ENCODE data around the gene UFD1. TPM values are rescaled to one million over a fixed set of nuclear protein-coding genes. Genes with fewer than 3 reads are reported as not detected.
A peak's percentile ranks its signal among the peaks of the same experiment; 100 is the strongest.

The UFD1 gene
- total RNA-seq, 2 experiments from 2014 or later: 58.2 to 68.7 TPM

DNA sequence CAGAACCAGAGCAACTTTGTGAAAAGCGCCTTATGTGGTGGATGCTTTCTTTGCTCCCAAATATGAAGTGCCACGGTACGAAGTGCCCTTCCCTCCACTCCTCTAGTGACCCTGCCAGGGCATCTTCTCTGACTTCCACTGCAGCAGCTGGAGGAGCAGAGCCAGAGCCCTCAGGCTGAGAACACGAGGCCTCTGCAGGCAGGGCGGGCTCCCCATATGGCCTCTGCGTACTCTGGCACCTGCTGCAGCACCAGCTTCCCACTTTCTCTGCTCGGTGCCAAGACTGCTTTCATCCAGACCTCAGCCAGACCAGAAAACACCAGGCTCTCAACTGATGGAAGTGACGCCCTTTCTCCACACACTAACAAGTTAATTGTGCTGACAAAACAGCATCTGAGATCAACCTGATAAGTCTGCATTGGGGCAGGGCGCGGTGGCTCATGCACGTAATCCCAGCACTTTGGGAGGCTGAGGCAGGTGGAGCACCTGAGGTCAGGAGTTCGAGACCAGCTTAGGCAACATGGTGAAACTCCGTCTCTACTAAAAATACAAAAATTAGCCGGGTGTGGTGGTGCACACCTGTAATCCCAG lies 12.8 kb downstream of the UFD1 start:
- H3K9me3 Mint-ChIP-seq: no peaks in the 10 kb centered on the region
- peaks cover 21% of the 10 kb centered on the region for H3K36me3 Mint-ChIP-seq
- ATAC-seq (ENCODE audit: low read depth) (no peak), DNase-seq (no peak)
- POLR2A ChIA-PET: interaction anchor here (0.6 kb wide), 1 partner anchor 116 kb away, joined by 3 read pairs; no protein-coding TSS in a partner anchor
- no peak overlapping the region for H3K4me3 Mint-ChIP-seq
- H3K27me3 Mint-ChIP-seq: no peaks in the 10 kb centered on the region
- H3K4me1 Mint-ChIP-seq: peaks cover 5% of the 10 kb centered on the region
- no peak overlapping the region for H3K27ac Mint-ChIP-seq

GRCh38 chr22:19464975-19465374 lies 14.0 kb downstream of the UFD1 start:
- POLR2A ChIA-PET: no interaction called here
- DNase-seq: no peak
- no peak overlapping the region for H3K27ac Mint-ChIP-seq

DNA sequence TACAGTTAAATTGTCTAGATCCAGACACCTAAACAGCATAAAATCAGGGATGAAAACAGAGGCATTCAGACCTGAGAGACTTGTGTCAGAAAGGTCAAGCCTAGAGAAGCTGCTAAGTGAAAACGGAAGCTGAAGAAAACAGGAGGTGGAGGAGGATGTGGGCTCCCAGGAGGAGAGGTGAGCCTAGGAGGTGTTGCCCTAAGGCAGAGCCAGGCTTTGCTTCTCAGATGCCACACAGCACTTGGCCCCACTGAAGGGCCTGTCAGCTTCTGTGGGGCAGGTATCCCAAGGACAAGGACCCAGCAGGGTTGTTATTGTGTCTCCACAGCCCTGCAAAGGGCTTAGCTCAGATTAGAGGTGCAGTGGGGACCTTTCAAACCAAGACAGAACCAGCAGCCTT lies 14.4 kb downstream of the UFD1 start:
- Mint-ChIP-seq H3K27me3 (no peaks in the 10 kb centered on the region), H3K27ac (no peak overlapping the region), H3K4me3 (no peak overlapping the region), H3K36me3 (peaks cover 16% of the 10 kb centered on the region), H3K9me3 (no peaks in the 10 kb centered on the region), H3K4me1 (peaks cover 5% of the 10 kb centered on the region)
- POLR2A ChIA-PET: interaction anchor here (0.8 kb wide), 1 partner anchor 30 kb away, joined by 3 read pairs; no protein-coding TSS in a partner anchor
- DNase-seq (no peak), ATAC-seq (ENCODE audit: low read depth) (peak; percentile 33)

More at GRCh38 chr22:19464975-19465374, 14.0 kb downstream of the UFD1 start:
- peaks cover 19% of the 10 kb centered on the region for H3K36me3 Mint-ChIP-seq
- no peak overlapping the region for H3K4me3 Mint-ChIP-seq
- no peak for ATAC-seq (ENCODE audit: low read depth)
- H3K9me3 Mint-ChIP-seq: no peaks in the 10 kb centered on the region
- H3K4me1 Mint-ChIP-seq: peaks cover 5% of the 10 kb centered on the region
- no peaks in the 10 kb centered on the region for H3K27me3 Mint-ChIP-seq

DNA sequence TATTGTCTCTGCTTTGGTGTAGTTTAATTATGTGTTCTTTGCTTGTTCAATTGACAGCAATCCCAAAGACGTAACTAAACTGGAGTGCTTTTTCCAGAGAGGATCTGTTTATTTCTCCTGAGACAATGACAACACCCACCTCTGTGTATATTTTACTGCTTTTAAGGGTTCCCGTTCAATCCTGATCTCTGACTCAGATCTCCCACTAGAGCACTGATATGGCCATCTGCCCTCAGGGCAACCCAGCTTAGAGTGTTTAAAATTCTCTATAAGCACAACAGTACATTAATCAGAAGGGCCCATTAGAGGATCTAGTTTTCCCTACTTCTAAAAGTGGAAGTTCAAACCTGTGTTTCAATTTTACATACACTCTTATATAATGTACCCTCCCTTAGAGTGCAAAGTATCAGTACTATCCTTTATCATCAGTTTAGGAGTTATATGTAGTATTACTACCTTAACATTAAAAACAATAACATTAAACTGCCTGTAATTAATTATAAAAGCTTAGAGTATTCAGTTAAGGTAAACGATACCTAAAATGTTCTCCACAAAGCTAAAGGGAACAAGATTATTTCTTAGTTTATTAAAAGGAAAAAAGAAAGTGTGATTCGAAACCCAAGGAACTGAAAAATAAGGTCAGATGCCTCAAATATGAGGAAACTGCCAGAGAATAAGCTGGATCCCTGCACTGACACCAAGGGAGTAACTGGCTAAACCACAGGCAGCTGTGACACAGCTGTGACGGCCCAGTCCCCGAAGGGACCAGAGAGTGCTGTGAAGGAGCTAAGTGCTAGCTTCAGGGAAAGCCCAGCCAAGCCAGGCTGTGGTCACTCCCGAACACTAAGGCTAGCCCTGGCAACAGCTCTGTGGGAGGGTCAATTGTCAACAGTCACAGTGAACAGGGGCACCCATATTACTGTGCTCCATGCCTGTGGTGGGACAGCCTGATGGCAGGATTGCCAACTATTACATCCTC lies 15.2 kb downstream of the UFD1 start:
- ATAC-seq (ENCODE audit: low read depth) (no peak), DNase-seq (no peak)
- Mint-ChIP-seq H3K36me3 (peaks cover 16% of the 10 kb centered on the region), H3K4me1 (peaks cover 5% of the 10 kb centered on the region), H3K9me3 (no peaks in the 10 kb centered on the region), H3K27me3 (no peaks in the 10 kb centered on the region), H3K27ac (no peak overlapping the region), H3K4me3 (no peak overlapping the region)
- POLR2A ChIA-PET: interaction anchor here (0.8 kb wide), 1 partner anchor 29 kb away, joined by 3 read pairs; no protein-coding TSS in a partner anchor

DNA sequence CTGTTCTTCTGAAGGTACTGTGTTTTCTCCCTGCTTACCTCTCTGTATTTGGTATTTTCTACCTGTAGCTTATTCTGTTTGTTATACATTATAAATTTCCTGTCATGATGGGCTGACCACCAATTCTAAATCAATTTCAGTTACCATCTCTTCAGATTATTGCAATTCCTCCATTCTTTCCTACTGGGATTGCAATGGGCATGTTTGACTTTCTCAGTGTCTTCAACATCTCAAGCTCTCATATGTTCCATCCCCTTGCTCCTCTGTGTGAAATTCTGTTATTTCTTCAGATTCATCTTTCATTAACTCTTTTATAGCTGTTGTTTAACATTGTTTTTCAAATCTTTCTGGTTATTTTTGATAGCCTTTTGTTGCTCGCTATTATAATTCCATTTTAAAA lies 16.0 kb downstream of the UFD1 start:
- ATAC-seq (ENCODE audit: low read depth) (no peak), DNase-seq (no peak)
- POLR2A ChIA-PET: no interaction called here
- Mint-ChIP-seq H3K4me3 (no peak overlapping the region), H3K36me3 (peaks cover 16% of the 10 kb centered on the region), H3K27me3 (no peaks in the 10 kb centered on the region), H3K27ac (no peak overlapping the region), H3K4me1 (peaks cover 5% of the 10 kb centered on the region), H3K9me3 (no peaks in the 10 kb centered on the region)

DNA sequence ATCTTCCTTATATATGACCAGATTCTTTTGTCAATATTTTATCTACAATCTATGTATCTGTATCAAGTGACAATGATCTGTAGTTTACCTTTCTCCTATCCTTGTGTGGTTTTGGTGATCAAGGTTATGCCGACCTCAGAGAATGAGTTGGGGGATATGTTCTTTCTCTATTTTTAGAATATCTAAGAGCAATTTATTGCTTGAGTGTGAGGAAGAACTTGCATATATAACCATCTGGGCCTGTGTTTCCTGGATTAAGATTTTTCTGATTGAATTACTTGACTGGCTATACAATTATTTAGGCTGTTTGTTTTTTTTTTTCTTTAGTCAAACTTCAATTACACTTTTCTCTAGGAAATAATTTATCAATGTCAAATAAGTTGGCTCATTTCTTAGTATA lies 17.5 kb downstream of the UFD1 start:
- peaks cover 16% of the 10 kb centered on the region for H3K36me3 Mint-ChIP-seq
- POLR2A ChIA-PET: no interaction called here
- no peak overlapping the region for H3K27ac Mint-ChIP-seq
- no peak overlapping the region for H3K4me3 Mint-ChIP-seq
- DNase-seq (no peak), ATAC-seq (ENCODE audit: low read depth) (no peak)
- peaks cover 5% of the 10 kb centered on the region for H3K4me1 Mint-ChIP-seq
- H3K27me3 Mint-ChIP-seq: no peaks in the 10 kb centered on the region
- H3K9me3 Mint-ChIP-seq: no peaks in the 10 kb centered on the region

- Mint-ChIP-seq H3K36me3 (peaks cover 17% of the 10 kb centered on the region), H3K4me1 (peaks cover 4% of the 10 kb centered on the region), H3K9me3 (no peaks in the 10 kb centered on the region), H3K27ac (no peak overlapping the region), H3K27me3 (no peaks in the 10 kb centered on the region), H3K4me3 (no peak overlapping the region)
- POLR2A ChIA-PET: no interaction called here
- ATAC-seq (ENCODE audit: low read depth) (no peak), DNase-seq (no peak)
Measured at GRCh38 chr22:19460036-19460435, 19.0 kb downstream of the UFD1 start.

GRCh38 chr22:19457828-19458428 lies 21.1 kb downstream of the UFD1 start:
- DNase-seq: no peak
- Mint-ChIP-seq H3K4me3 (no peak overlapping the region), H3K4me1 (peaks cover 4% of the 10 kb centered on the region), H3K36me3 (peaks cover 15% of the 10 kb centered on the region), H3K9me3 (no peaks in the 10 kb centered on the region), H3K27ac (no peak overlapping the region), H3K27me3 (no peaks in the 10 kb centered on the region)
- ATAC-seq (ENCODE audit: low read depth): no peak
- POLR2A ChIA-PET: interaction anchor here (0.6 kb wide), 1 partner anchor 30 kb away, joined by 3 read pairs; no protein-coding TSS in a partner anchor

GRCh38 chr22:19456541-19456940 lies 22.5 kb downstream of the UFD1 start:
- Mint-ChIP-seq H3K4me1 (peaks cover 6% of the 10 kb centered on the region), H3K27me3 (no peaks in the 10 kb centered on the region), H3K9me3 (no peaks in the 10 kb centered on the region), H3K27ac (no peak overlapping the region), H3K36me3 (peaks cover 12% of the 10 kb centered on the region), H3K4me3 (no peak overlapping the region)
- DNase-seq (no peak), ATAC-seq (ENCODE audit: low read depth) (no peak)
- POLR2A ChIA-PET: no interaction called here

DNA sequence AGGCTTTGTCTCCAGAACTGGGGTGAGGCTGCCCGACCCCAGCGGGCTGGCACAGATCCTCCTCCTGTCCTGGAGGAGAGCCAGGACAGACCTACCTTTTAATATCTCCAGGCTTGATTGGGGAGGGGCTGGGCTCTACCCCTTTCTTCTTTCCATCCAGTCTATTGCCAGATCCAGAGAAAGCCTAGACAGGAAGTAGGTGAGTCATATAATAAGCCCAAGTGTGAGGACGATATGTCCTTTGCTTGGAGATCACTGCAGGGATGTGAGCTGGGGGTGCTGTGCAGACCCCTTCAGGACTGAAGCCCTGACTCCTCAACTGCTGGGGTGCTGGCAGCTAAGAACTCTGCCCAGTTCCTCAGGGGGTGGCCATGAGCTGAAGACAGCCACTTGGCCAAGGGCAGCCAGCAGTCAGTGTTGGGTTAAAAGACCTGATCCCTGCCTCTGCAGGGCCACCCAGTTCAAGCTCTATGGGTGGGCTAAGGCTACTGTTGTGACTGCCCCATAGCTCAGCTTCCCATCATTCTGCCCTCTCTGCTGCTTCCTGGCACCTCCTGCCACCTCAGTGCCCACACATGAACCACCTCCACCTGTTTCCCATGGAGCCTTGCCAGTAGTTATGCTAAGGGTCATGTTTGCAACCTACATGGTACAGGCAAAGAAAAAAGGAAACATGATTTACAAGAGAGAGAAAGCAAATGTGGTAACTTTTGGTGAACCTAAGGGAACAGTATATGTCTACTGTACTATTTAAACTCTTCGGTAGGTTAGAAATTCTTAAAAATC lies 23.2 kb downstream of the UFD1 start:
- no peak overlapping the region for H3K27ac Mint-ChIP-seq
- POLR2A ChIA-PET: no interaction called here

GRCh38 chr22:19455033-19455432 lies 24.0 kb downstream of the UFD1 start:
- Mint-ChIP-seq H3K9me3 (no peaks in the 10 kb centered on the region), H3K27me3 (no peaks in the 10 kb centered on the region), H3K4me3 (no peak overlapping the region), H3K36me3 (peaks cover 5% of the 10 kb centered on the region), H3K4me1 (peaks cover 6% of the 10 kb centered on the region), H3K27ac (no peak overlapping the region)
- no peak for ATAC-seq (ENCODE audit: low read depth)
- POLR2A ChIA-PET: no interaction called here
- no peak for DNase-seq

More for the DNA sequence above, 23.2 kb downstream of the UFD1 start:
- no peak for ATAC-seq (ENCODE audit: low read depth)
- peaks cover 6% of the 10 kb centered on the region for H3K4me1 Mint-ChIP-seq
- no peaks in the 10 kb centered on the region for H3K27me3 Mint-ChIP-seq
- DNase-seq: no peak
- H3K36me3 Mint-ChIP-seq: peaks cover 7% of the 10 kb centered on the region
- no peak overlapping the region for H3K4me3 Mint-ChIP-seq
- H3K9me3 Mint-ChIP-seq: no peaks in the 10 kb centered on the region

- Mint-ChIP-seq H3K4me1 (peaks cover 6% of the 10 kb centered on the region), H3K9me3 (no peaks in the 10 kb centered on the region)
Measured at GRCh38 chr22:19454156-19454555, 24.8 kb downstream of the UFD1 start.

DNA sequence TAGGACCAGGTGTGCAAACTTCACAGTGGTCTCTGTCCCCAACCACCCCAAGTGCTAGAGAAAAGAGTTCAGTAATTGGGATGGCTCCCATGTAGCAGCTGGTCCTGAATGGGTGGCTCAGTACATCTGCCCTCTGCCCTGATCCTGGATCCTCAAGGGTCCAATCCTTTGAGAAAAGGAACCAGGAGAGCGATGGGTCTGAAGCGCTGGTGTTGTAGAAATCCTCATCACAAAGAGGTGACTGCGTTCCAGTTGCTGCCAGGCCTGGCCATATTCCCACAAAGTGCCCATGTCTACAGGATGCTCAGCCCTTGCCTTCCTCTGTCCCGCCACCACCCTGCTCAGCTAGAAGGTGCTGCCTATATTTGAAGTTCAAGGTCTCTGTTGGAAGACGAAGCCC lies 25.3 kb downstream of the UFD1 start:
- peaks cover 5% of the 10 kb centered on the region for H3K36me3 Mint-ChIP-seq
- no peaks in the 10 kb centered on the region for H3K27me3 Mint-ChIP-seq
- no peak for ATAC-seq (ENCODE audit: low read depth)
- POLR2A ChIA-PET: no interaction called here
- no peak for DNase-seq
- no peaks in the 10 kb centered on the region for H3K9me3 Mint-ChIP-seq
- no peak overlapping the region for H3K27ac Mint-ChIP-seq
- H3K4me3 Mint-ChIP-seq: no peak overlapping the region
- peaks cover 8% of the 10 kb centered on the region for H3K4me1 Mint-ChIP-seq

More at GRCh38 chr22:19454156-19454555, 24.8 kb downstream of the UFD1 start:
- no peak overlapping the region for H3K27ac Mint-ChIP-seq
- ATAC-seq (ENCODE audit: low read depth) (no peak), DNase-seq (no peak)
- H3K4me3 Mint-ChIP-seq: no peak overlapping the region
- H3K36me3 Mint-ChIP-seq: peaks cover 5% of the 10 kb centered on the region
- POLR2A ChIA-PET: no interaction called here
- no peaks in the 10 kb centered on the region for H3K27me3 Mint-ChIP-seq

Data from activated naive CD8-positive, alpha-beta T cell treated with anti-CD3 and anti-CD28 coated beads, Interleukin-2, amount 10 ng/mL, durations not matched to agents 7 days and 5 days (primary cell).